Upper lobe of right lung (tissue), 1 donor: ENCODE measurements around the gene FHIT. TPM values are rescaled to one million over a fixed set of nuclear protein-coding genes. Genes with fewer than 3 reads are reported as not detected.

ENCODE experiments used
- ATAC-seq: fragments of 200-7000 bp; cut with Tn5 transposase; one replicate; pipeline ENCODE4 v1.9.1; 2020; ENCODE audit warnings: mild to moderate bottlenecking, moderate library complexity
- DNase-seq: peaks from one replicate; pipeline ENCODE4 v3.0.0-alpha.2; 2020
- H3K27ac ChIP-seq: fragments of 200-600 bp; one replicate; pipeline ENCODE4 v1.8.0; 2022
- H3K27me3 ChIP-seq: fragments of 200-600 bp; one replicate; pipeline ENCODE4 v1.8.0; 2022; ENCODE audit warnings: mild to moderate bottlenecking
- H3K36me3 ChIP-seq: fragments of 200-600 bp; one replicate; pipeline ENCODE4 v1.8.0; 2022
- H3K4me1 ChIP-seq: fragments of 200-600 bp; one replicate; pipeline ENCODE4 v1.8.0; 2022
- H3K4me3 ChIP-seq: fragments of 200-600 bp; one replicate; pipeline ENCODE4 v1.8.0; 2022; ENCODE audit warnings: mild to moderate bottlenecking
- H3K9me3 ChIP-seq: fragments of 200-600 bp; one replicate; pipeline ENCODE4 v1.8.0; 2022
- intact Hi-C: fragments of 100-400 bp; cut with DNase I; formaldehyde crosslinking; loops from one replicate; pipeline ENCODE4 v1.11.0; 2022
- total RNA-seq: library from RNA; stranded (reverse); fragmentation: NEBNext Ultra II Directional; extraction: Animal tissue kit (Norgen Biotek cat#: 25700); gene quantifications from one replicate; pipeline ENCODE4 v1.2.1, GENCODE V29; 2021
- TF ChIP-seq, protein P1 (sequence below): fragments of 200-600 bp; IDR thresholded peaks from one replicate; pipeline ENCODE4 v1.8.0; 2022; ENCODE audit warnings: antibody characterized with exemption
- donor health status: DM: no; HTN: yes; CAD: no; lungs with severe emphysema.

The FHIT gene
- total RNA-seq, 1 donor from 2014 or later, result 9.6 TPM

DNA sequence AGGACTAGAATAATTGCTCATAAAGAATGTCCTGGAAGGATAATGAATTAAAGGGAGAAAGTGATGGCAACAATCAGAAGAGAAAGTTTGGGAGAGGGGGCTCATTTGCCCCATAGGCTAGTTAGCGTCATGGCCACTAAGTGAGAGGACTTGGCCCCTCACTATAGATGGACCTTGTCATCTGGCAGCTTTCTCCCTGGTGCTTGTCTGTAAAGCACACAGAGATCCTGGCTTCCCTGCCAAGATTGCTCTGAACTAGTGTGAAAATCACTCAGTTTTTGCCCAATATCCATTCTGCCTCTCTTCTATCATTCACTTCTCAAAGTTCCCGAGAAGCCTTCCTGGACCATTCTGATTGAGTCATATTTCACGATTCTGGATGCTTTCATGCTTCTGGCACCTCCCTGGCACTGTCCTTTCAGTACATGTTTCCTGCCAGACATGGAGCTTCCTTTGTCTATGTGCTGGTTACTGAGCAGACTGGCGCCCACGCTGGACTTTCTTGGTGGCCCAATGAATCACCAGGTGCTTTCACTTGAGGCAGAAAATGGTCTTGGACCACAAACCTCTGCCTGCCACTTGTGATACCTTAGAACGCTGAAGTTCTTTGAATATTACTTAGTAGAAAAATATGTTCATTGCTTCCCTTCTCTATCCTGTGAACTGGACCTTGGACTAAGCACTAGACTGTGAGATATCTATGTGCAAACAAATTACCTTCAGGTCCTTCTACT is 1491.8 kb downstream of the FHIT start:
- ATAC-seq (no peak), DNase-seq (no peak)
- intact Hi-C loops, result no loop called here
- no peaks in the 10 kb centered on the region for H3K27me3 ChIP-seq
- H3K4me3 ChIP-seq, result no peak overlapping the region
- H3K36me3 ChIP-seq, result no peaks in the 10 kb centered on the region
- no peak overlapping the region for H3K27ac ChIP-seq
- TF ChIP-seq, protein P1, sequence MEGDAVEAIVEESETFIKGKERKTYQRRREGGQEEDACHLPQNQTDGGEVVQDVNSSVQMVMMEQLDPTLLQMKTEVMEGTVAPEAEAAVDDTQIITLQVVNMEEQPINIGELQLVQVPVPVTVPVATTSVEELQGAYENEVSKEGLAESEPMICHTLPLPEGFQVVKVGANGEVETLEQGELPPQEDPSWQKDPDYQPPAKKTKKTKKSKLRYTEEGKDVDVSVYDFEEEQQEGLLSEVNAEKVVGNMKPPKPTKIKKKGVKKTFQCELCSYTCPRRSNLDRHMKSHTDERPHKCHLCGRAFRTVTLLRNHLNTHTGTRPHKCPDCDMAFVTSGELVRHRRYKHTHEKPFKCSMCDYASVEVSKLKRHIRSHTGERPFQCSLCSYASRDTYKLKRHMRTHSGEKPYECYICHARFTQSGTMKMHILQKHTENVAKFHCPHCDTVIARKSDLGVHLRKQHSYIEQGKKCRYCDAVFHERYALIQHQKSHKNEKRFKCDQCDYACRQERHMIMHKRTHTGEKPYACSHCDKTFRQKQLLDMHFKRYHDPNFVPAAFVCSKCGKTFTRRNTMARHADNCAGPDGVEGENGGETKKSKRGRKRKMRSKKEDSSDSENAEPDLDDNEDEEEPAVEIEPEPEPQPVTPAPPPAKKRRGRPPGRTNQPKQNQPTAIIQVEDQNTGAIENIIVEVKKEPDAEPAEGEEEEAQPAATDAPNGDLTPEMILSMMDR, result no peak
- H3K9me3 ChIP-seq, result no peaks in the 10 kb centered on the region
- H3K4me1 ChIP-seq, result no peaks in the 10 kb centered on the region

- H3K4me1 ChIP-seq, result no peaks in the 10 kb centered on the region
- no peak overlapping the region for H3K4me3 ChIP-seq
- no peak for DNase-seq
- intact Hi-C loops, result no loop called here
- H3K27ac ChIP-seq, result no peak overlapping the region
- no peaks in the 10 kb centered on the region for H3K9me3 ChIP-seq
- no peaks in the 10 kb centered on the region for H3K27me3 ChIP-seq
- H3K36me3 ChIP-seq, result no peaks in the 10 kb centered on the region
- no peak for ATAC-seq
- TF ChIP-seq, protein P1, result no peak
Measured at GRCh38 chr3:59758672-59759071, 1492.6 kb downstream of the FHIT start.

GRCh38 chr3:59756934-59757333 is 1494.3 kb downstream of the FHIT start:
- ATAC-seq, result no peak
- H3K9me3 ChIP-seq, result no peaks in the 10 kb centered on the region
- H3K4me3 ChIP-seq, result no peak overlapping the region
- no peak overlapping the region for H3K27ac ChIP-seq
- intact Hi-C loops, result no loop called here
- no peak for DNase-seq
- TF ChIP-seq, protein P1, result no peak
- no peaks in the 10 kb centered on the region for H3K27me3 ChIP-seq
- no peaks in the 10 kb centered on the region for H3K36me3 ChIP-seq
- H3K4me1 ChIP-seq, result no peaks in the 10 kb centered on the region

GRCh38 chr3:59754456-59755129 is 1496.7 kb downstream of the FHIT start:
- intact Hi-C loops, result no loop called here
- no peak for DNase-seq
- H3K9me3 ChIP-seq, result no peaks in the 10 kb centered on the region
- H3K27me3 ChIP-seq, result no peaks in the 10 kb centered on the region
- TF ChIP-seq, protein P1, result no peak
- no peak overlapping the region for H3K27ac ChIP-seq
- H3K4me3 ChIP-seq, result no peak overlapping the region
- H3K36me3 ChIP-seq, result no peaks in the 10 kb centered on the region
- no peaks in the 10 kb centered on the region for H3K4me1 ChIP-seq
- ATAC-seq, result no peak

DNA sequence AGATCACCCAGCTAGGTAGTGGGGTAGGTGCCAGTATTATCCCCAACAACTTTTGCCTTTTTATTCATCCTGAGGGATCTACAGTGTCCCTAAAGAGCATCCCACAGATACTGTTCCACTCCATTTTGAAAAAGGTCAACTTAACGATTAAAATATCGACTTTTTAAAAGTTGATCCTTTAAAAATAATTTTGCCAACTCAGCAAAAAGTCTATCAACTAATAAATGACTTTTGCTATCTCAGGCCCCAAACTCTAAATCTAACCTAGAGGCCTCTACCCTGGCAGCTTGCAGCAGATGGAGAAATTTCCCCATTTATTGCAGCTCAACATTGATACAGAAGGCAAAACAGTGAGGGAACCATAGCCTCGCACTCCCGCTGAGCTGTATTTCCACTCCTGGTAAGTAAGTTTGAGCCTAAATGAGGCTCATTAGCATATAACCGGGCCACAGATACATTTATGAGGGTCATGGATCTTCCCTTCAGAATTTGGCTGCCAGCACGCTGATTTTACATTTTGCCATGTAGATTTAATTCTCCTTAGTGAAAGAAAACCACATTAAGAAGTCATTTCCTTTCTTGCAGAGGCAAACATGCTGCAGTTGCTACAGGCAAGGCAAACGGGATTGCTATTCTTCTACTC is 1497.3 kb downstream of the FHIT start:
- H3K36me3 ChIP-seq, result no peaks in the 10 kb centered on the region
- DNase-seq, result no peak
- no peak overlapping the region for H3K4me3 ChIP-seq
- TF ChIP-seq, protein P1, result no peak
- intact Hi-C loops, result no loop called here
- ATAC-seq, result no peak
- H3K27ac ChIP-seq, result no peak overlapping the region
- H3K27me3 ChIP-seq, result no peaks in the 10 kb centered on the region
- no peaks in the 10 kb centered on the region for H3K4me1 ChIP-seq
- no peaks in the 10 kb centered on the region for H3K9me3 ChIP-seq
